HG03097 (cell line): ENCODE measurements around the gene RHOBTB3.
A peak's percentile ranks its signal among the peaks of the same experiment; 100 is the strongest.

Experiments
- ATAC-seq: cut with Tn5 transposase; IDR thresholded peaks from one replicate; pipeline ENCODE4 v1.9.1; 2021; ENCODE audit not compliant: unreplicated experiment, low FRiP score

The RHOBTB3 gene

GRCh38 chr5:95761771-95762651 lies 30.9 kb downstream of the RHOBTB3 start:
- no peak for ATAC-seq

GRCh38 chr5:95762652-95763041 lies 31.5 kb downstream of the RHOBTB3 start:
- no peak for ATAC-seq

GRCh38 chr5:95763941-95764340 lies 32.8 kb downstream of the RHOBTB3 start:
- no peak for ATAC-seq

GRCh38 chr5:95768731-95769130 lies 37.6 kb downstream of the RHOBTB3 start:
- ATAC-seq = no peak

GRCh38 chr5:95770830-95771708 lies 39.9 kb downstream of the RHOBTB3 start:
- ATAC-seq = no peak

GRCh38 chr5:95771892-95772291 lies 40.8 kb downstream of the RHOBTB3 start:
- ATAC-seq = no peak

GRCh38 chr5:95773335-95774059 lies 42.4 kb downstream of the RHOBTB3 start:
- no peak for ATAC-seq

- ATAC-seq = no peak
These were observed 46.3 kb downstream of the RHOBTB3 start for GRCh38 chr5:95777441-95777840.

- no peak for ATAC-seq
These were observed 47.7 kb downstream of the RHOBTB3 start for GRCh38 chr5:95778713-95779436.

GRCh38 chr5:95779611-95780010 lies 48.5 kb downstream of the RHOBTB3 start:
- no peak for ATAC-seq

- no peak for ATAC-seq
These were observed 49.5 kb downstream of the RHOBTB3 start for GRCh38 chr5:95780597-95780996.

- peak; percentile 58 for ATAC-seq
These were observed 50.0 kb downstream of the RHOBTB3 start for GRCh38 chr5:95781101-95781583.

GRCh38 chr5:95782181-95782580 lies 51.0 kb downstream of the RHOBTB3 start:
- ATAC-seq = no peak

GRCh38 chr5:95783661-95784060 lies 52.5 kb downstream of the RHOBTB3 start:
- ATAC-seq = no peak

- ATAC-seq = no peak
These were observed 53.6 kb downstream of the RHOBTB3 start for GRCh38 chr5:95784514-95785302.

- ATAC-seq = no peak
These were observed 55.8 kb downstream of the RHOBTB3 start for GRCh38 chr5:95786821-95787418.

GRCh38 chr5:95788493-95788892 lies 57.4 kb downstream of the RHOBTB3 start:
- no peak for ATAC-seq

- ATAC-seq = no peak
These were observed 60.6 kb downstream of the RHOBTB3 start for GRCh38 chr5:95791751-95792150.

GRCh38 chr5:95794070-95794516 lies 63.0 kb downstream of the RHOBTB3 start:
- no peak for ATAC-seq
